Kidney tubule cell (primary cell): ENCODE measurements around the gene PCED1A.

Experiments
- DNase-seq: peaks from one replicate; pipeline ENCODE4 v3.0.0-alpha.2; 2018; ENCODE audit warnings: low spot score

The PCED1A gene

GRCh38 chr20:2840138-2840966 is at the start of gene PCED1A, which contains the start of gene VPS16:
Gene PCED1A (minus strand): TSS chr20:2840655. CDS start chr20:2839912, 743 bp downstream.
Gene VPS16 (plus strand): TSS chr20:2840745. CDS start chr20:2840775, 30 bp downstream.
- peak; percentile 88 for DNase-seq

- DNase-seq, result no peak
These were observed 49.3 kb upstream of the PCED1A start for GRCh38 chr20:2889797-2890196.

- no peak for DNase-seq
These were observed 48.8 kb upstream of the PCED1A start for GRCh38 chr20:2889209-2889608.

- no peak for DNase-seq
These were observed 47.9 kb upstream of the PCED1A start for GRCh38 chr20:2888224-2888955.

GRCh38 chr20:2887715-2888114 is 47.3 kb upstream of the PCED1A start:
- no peak for DNase-seq

GRCh38 chr20:2883726-2884637 is 43.5 kb upstream of the PCED1A start:
- DNase-seq, result no peak

GRCh38 chr20:2880650-2881049 is 40.2 kb upstream of the PCED1A start:
- DNase-seq, result no peak

- DNase-seq, result peak; percentile 65
These were observed 38.7 kb upstream of the PCED1A start for GRCh38 chr20:2879146-2879545.

GRCh38 chr20:2878515-2878914 is 38.1 kb upstream of the PCED1A start:
- no peak for DNase-seq

- DNase-seq, result no peak
These were observed 35.3 kb upstream of the PCED1A start for GRCh38 chr20:2875690-2876203.

GRCh38 chr20:2874456-2874855 is 34.0 kb upstream of the PCED1A start:
- DNase-seq, result peak; percentile 10

- no peak for DNase-seq
These were observed 33.2 kb upstream of the PCED1A start for GRCh38 chr20:2873747-2874041.

- DNase-seq, result peak; percentile 92
These were observed 32.7 kb upstream of the PCED1A start, which contains the start of gene PTPRA for GRCh38 chr20:2873010-2873746. Gene PTPRA (plus strand): TSS chr20:2873481. CDS start chr20:2964278, 90,797 bp downstream.

- DNase-seq, result peak; percentile 49
These were observed 32.1 kb upstream of the PCED1A start for GRCh38 chr20:2872459-2873009.

GRCh38 chr20:2871661-2872458 is 31.4 kb upstream of the PCED1A start:
- DNase-seq, result no peak

- DNase-seq, result peak; percentile 16
These were observed 30.6 kb upstream of the PCED1A start for GRCh38 chr20:2871111-2871465.

GRCh38 chr20:2869381-2869780 is 28.9 kb upstream of the PCED1A start:
- no peak for DNase-seq

- no peak for DNase-seq
These were observed 26.8 kb upstream of the PCED1A start for GRCh38 chr20:2867081-2867864.

- no peak for DNase-seq
These were observed 25.8 kb upstream of the PCED1A start for GRCh38 chr20:2866236-2866635.
